NT2/D1 (cell line): Measurements from ENCODE around the gene WNT3A.

Experiments
- SUZ12 ChIP-seq: IDR thresholded peaks from 2 replicates; pipeline ENCODE4 v1.6.1; 2011; ENCODE audit not compliant: insufficient read length, insufficient read depth; ENCODE audit errors: extremely low read depth
- YY1 ChIP-seq: IDR thresholded peaks from 2 replicates; pipeline ENCODE4 v1.6.1; 2011; ENCODE audit not compliant: insufficient read length, insufficient read depth
- ZNF274 ChIP-seq: IDR thresholded peaks from 2 replicates; pipeline ENCODE4 v1.6.1; 2011; ENCODE audit warnings: mild to moderate bottlenecking, low read depth, low read length

GRCh38 chr1:228004856-228005462 lies 1.8 kb upstream of the WNT3A start:
- TF ChIP-seq YY1 (no peak), SUZ12 (no peak), ZNF274 (no peak)
